ENCODE measurements around the gene DENND2C.

- no peak for TF ChIP-seq RAD21 (IDR thresholded peaks at IDR 0.05)
- TF ChIP-seq CTCF (IDR thresholded peaks at IDR 0.05; ENCODE audit: low read depth, low read length, missing input control) = no peak
- no peak for TF ChIP-seq GABPA (IDR thresholded peaks at IDR 0.05 in 1 of 2, conservative IDR thresholded peaks at IDR 0.05 in 1 of 2)
- TF ChIP-seq REST (IDR thresholded peaks at IDR 0.05) = no peak
- TF ChIP-seq YY1 (IDR thresholded peaks at IDR 0.05) = no peak
- TF ChIP-seq TAF1 (conservative IDR thresholded peaks at IDR 0.05) = no peak
- no peak for TF ChIP-seq JUND (IDR thresholded peaks at IDR 0.05)
- TF ChIP-seq ZBTB33 (IDR thresholded peaks at IDR 0.05) = no peak
- no peak for TF ChIP-seq SP1 (IDR thresholded peaks at IDR 0.05)
- TF ChIP-seq ATF3 (IDR thresholded peaks at IDR 0.05) = no peak
- no peak for TF ChIP-seq MAX (IDR thresholded peaks at IDR 0.05)
- TF ChIP-seq RXRA (IDR thresholded peaks at IDR 0.05) = no peak
- TF ChIP-seq EGR1 (IDR thresholded peaks at IDR 0.05; ENCODE audit: low read depth in 2 of 2) = no peak
- no peak for TF ChIP-seq FOXA2 (IDR thresholded peaks at IDR 0.05)
Measured at GRCh38 chr1:114685851-114686250, 16.0 kb upstream of the DENND2C start.

Measured in liver (tissue), 3 donors.